Ovary (tissue), 3 donors: ENCODE data around the gene OLFML3.

Source experiments
- CTCF ChIP-seq, 3 donors: fragments of 450-650 bp in 2 of 3; fragments of 200-600 bp in 1 of 3; IDR thresholded peaks; one replicate each; pipeline versions ENCODE4 v1.5.1 to v1.8.0; 2016 to 2022; ENCODE audit warnings: antibody characterized with exemption in 3 of 3, mild to moderate bottlenecking in 1 of 3
- POLR2A ChIP-seq: fragments of 450-650 bp; IDR thresholded peaks from one replicate; pipeline ENCODE4 v1.6.1; 2017; ENCODE audit warnings: antibody characterized with exemption, mild to moderate bottlenecking, moderate library complexity
- donor health status: DM: no; HTN: no; CAD: no.

DNA sequence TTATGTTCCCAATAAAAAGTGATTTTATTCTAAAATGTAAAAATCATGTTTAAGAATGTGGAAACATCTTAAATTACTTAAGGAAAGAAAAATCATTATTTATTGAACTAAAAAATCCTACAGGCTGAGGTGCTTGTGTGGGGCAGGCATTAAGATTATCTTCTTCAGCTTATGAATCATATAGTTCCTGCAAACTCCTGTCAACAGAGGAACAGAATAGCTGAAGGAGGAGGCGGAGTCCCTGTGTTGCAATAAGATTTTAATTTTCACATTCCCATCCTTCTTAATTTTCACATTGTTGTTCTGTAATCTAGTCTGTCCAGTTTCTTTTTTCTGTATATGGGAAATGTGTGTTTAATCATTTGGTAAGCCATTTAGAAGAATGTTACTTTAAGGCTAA lies 20.6 kb upstream of the OLFML3 start:
- TF ChIP-seq CTCF (IDR thresholded peaks at IDR 0.05) = no peak
- TF ChIP-seq POLR2A = no peak
